HG03064 (cell line): ENCODE data around the gene AEN.

Source experiments
- ATAC-seq: cut with Tn5 transposase; IDR thresholded peaks from one replicate; pipeline ENCODE4 v1.9.1; 2021; ENCODE audit warnings: low read depth; ENCODE audit not compliant: unreplicated experiment

Gene AEN

GRCh38 chr15:88661041-88661700 is 40.0 kb downstream of the AEN start:
- no peak for ATAC-seq

DNA sequence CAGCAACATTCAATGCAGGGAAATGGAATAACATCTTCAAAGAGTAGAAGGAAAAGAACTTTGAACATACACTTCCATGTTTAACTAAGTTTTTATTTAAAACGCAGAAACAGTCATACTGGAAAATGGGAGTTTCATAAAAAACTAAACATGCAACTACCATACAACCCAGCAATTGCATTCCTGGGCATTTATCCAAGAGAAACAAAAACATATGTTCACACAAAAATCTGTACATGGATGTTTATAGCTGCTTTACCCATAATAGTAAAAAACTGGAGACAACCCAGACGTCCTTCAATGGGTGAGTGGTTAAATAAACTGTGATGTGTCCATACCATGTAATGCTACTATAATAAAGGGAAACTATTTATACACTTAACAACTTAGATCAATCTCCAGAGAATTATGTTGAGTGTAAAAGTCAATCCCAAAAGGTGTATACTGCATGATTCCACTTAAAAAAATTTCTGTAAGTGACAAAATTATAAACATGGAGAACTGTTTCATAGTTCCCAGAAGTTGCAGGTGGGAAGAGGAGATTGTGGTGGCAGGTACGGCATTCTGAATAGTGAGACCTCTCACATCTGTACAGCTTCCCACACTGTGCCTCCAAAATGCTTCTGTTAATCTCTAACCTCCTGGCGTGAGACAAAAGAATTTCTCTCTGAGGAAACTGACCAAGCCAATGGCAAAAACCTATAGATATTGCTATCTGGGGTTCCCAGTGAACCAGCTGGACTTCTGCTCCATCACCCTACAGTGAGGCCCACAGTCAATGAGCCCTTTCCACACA is 40.8 kb downstream of the AEN start:
- no peak for ATAC-seq

DNA sequence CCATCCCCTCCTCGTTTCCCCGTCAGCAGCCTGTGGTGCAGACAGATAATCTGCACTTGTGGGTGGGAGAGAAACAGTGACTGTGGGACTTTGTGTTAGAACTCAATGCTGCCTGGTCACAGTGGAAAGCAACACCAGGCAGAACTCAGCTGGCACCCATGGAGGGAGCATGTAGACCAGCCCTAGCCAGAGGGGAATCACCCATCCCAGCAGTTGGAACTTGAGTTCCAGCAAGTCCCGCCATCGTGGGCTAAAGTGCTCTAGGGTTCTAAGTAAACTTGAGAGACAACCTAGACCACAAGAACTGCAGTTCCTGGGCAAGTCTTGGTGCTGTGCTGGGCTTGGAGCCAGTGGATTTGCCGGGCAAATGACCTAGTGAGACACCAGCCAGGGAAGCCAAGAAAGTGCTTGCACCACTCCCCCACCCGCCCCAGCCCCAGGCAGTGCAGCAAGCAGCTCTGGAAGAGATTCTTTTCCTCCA is 42.0 kb downstream of the AEN start:
- no peak for ATAC-seq

- no peak for ATAC-seq
These were observed 43.1 kb downstream of the AEN start for GRCh38 chr15:88664151-88664778.

- ATAC-seq = no peak
These were observed 53.5 kb downstream of the AEN start for GRCh38 chr15:88674661-88675060.

DNA sequence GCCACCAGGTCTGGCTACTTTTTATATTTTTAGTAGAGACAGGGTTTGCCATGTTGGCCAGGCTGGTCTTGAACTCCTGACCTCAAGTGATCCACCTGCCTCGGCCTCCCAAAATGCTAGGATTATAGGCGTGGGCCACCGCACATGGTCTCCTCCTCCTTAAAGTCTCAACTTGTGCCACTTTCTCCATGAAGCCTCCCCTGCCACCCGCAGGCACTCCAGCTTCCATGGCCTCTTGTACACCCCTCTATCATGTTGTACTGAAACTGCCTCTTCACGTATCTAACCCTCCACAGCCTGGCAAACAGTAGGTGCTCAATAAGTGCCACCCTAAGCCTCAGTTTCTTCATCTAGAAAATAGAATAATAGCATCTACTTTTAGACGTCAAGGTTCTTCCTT is 57.6 kb downstream of the AEN start:
- ATAC-seq = no peak

GRCh38 chr15:88680241-88681001 is 59.3 kb downstream of the AEN start:
- no peak for ATAC-seq

DNA sequence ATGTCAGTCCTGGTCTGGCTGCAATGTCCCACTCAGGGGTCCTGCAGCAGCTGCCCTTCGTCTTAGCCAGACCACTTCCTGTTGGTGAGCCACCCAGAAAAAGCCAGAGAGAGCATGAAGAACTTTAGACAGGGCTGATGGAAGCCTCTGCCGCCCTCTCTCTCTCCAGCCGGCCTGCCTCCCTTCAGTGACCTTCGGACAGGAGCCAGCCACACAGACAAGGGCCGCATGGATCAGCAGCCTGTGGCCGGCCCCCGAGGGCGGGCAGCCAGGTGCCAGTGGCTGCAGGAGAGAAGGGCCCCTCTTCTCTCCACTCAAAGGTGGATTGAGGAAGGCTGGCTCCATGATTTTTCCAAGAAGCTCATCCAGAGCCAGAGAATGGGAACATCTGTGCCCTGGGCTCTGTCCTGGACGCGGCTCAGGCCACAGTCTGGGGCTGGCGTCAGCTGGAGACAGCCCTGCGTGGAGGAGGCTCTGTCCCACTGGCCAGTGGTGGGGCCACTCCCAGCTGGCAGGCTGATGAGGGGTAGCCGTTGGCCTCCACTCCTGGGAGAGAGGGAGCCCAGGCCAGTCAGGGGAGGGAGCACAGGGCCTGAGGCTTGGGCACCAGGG is 60.6 kb downstream of the AEN start:
- no peak for ATAC-seq
